Uterus (tissue), 2 donors: ENCODE measurements around the gene CIDEB.

Experiments
- CTCF ChIP-seq, 4 experiments: fragments of 200-600 bp in 2 of 4; fragments of 450-650 bp in 2 of 4; sonication (generic) in 2 of 4; IDR thresholded peaks; one replicate each; pipeline ENCODE4 v1.5.1; 2016 to 2019; ENCODE audit warnings: antibody characterized with exemption in 4 of 4, mild to moderate bottlenecking in 2 of 4, moderate library complexity in 1 of 4
- POLR2A ChIP-seq, 2 donors: fragments of 450-650 bp; IDR thresholded peaks; one replicate each; pipeline ENCODE4 v1.6.1; 2016; ENCODE audit warnings: antibody characterized with exemption in 2 of 2, mild to moderate bottlenecking in 1 of 2, moderate library complexity in 1 of 2

GRCh38 chr14:24289649-24290280 is 18.0 kb downstream of the CIDEB start:
- TF ChIP-seq CTCF (IDR thresholded peaks at IDR 0.05) = no peak
- TF ChIP-seq POLR2A (IDR thresholded peaks at IDR 0.05) = no peak
